CD4-positive, CD25-positive, alpha-beta regulatory T cell (primary cell): ENCODE data around the gene HDAC4. TPM values are rescaled to one million over a fixed set of nuclear protein-coding genes. Genes with fewer than 3 reads are reported as not detected.

Source experiments
- ATAC-seq, 2 donors: fragments of 150-1000 bp; cut with Tn5 transposase; one replicate each; pipeline ENCODE4 v1.10.0; 2021; ENCODE audit warnings: low read depth in 2 of 2, moderate number of reproducible peaks in 2 of 2, moderate library complexity in 1 of 2
- DNase-seq, 3 donors: peaks; one replicate each; pipeline versions ENCODE4 v3.0.0 to v3.0.0-alpha.2; 2012 to 2022; ENCODE audit warnings: mixed read lengths in 1 of 3
- H3K27ac ChIP-seq: one replicate; pipeline ENCODE4 v1.7.0; 2013; ENCODE audit warnings: mild to moderate bottlenecking, low read length; ENCODE audit not compliant: insufficient read depth, poor library complexity, severe bottlenecking
- H3K27me3 ChIP-seq: one replicate; pipeline ENCODE4 v1.7.0; 2013; ENCODE audit warnings: low read length; ENCODE audit not compliant: control insufficient read depth, insufficient read depth
- H3K36me3 ChIP-seq: one replicate; pipeline ENCODE4 v1.7.0; 2013; ENCODE audit warnings: mild to moderate bottlenecking, low read length, moderate library complexity; ENCODE audit not compliant: control insufficient read depth, insufficient read depth
- H3K4me1 ChIP-seq: 2 replicates; pipeline ENCODE4 v1.7.0; 2013; ENCODE audit warnings: mild to moderate bottlenecking, low read length; ENCODE audit not compliant: insufficient read depth, control insufficient read depth, poor library complexity, severe bottlenecking
- H3K4me3 ChIP-seq: one replicate; pipeline ENCODE4 v1.7.0; 2013; ENCODE audit warnings: low read depth, mild to moderate bottlenecking, low read length, moderate library complexity
- H3K9me3 ChIP-seq, 2 experiments: 1 replicate in 1 of 2; 2 replicates in 1 of 2; pipeline ENCODE4 v1.7.0; 2013; ENCODE audit warnings: low read length in 2 of 2, mild to moderate bottlenecking in 1 of 2, moderate library complexity in 1 of 2; ENCODE audit not compliant: control insufficient read depth in 2 of 2
- H3K27ac Mint-ChIP-seq, 3 donors: one replicate each; pipeline ENCODE4 v1.8.0; 2020 to 2022; ENCODE audit warnings: mild to moderate bottlenecking in 3 of 3, mixed read lengths in 3 of 3, moderate library complexity in 2 of 3
- H3K27me3 Mint-ChIP-seq: one replicate; pipeline ENCODE4 v1.8.0; 2022; ENCODE audit warnings: mild to moderate bottlenecking, mixed read lengths
- H3K36me3 Mint-ChIP-seq: one replicate; pipeline ENCODE4 v1.8.0; 2020; ENCODE audit warnings: mixed read lengths
- H3K4me1 Mint-ChIP-seq, 4 donors: one replicate each; pipeline ENCODE4 v1.8.0; 2020 to 2022; ENCODE audit warnings: mixed read lengths in 4 of 4, mild to moderate bottlenecking in 1 of 4
- H3K4me3 Mint-ChIP-seq, 4 donors: one replicate each; pipeline ENCODE4 v1.8.0; 2020 to 2022; ENCODE audit warnings: mild to moderate bottlenecking in 4 of 4, mixed read lengths in 4 of 4, moderate library complexity in 3 of 4
- H3K9me3 Mint-ChIP-seq, 7 donors: one replicate each; pipeline ENCODE4 v1.8.0; 2020 to 2022; ENCODE audit warnings: mixed read lengths in 7 of 7, mild to moderate bottlenecking in 3 of 7, moderate library complexity in 2 of 7
- polyA plus RNA-seq, 4 donors: library from polyadenylated mRNA; unstranded; fragments of 300-500 nt; fragmentation: Illumina TruSeq; gene quantifications; one replicate each; pipeline ENCODE4 v1.2.3, GENCODE V29; 2021
- total RNA-seq: library from RNA; stranded (reverse); gene quantifications from one replicate; pipeline ENCODE4 v1.2.3, GENCODE V29; 2022

The HDAC4 gene
- total and polyA plus RNA-seq, 5 donors from 2014 or later = 6.5 to 118 (median 8.6) TPM

DNA sequence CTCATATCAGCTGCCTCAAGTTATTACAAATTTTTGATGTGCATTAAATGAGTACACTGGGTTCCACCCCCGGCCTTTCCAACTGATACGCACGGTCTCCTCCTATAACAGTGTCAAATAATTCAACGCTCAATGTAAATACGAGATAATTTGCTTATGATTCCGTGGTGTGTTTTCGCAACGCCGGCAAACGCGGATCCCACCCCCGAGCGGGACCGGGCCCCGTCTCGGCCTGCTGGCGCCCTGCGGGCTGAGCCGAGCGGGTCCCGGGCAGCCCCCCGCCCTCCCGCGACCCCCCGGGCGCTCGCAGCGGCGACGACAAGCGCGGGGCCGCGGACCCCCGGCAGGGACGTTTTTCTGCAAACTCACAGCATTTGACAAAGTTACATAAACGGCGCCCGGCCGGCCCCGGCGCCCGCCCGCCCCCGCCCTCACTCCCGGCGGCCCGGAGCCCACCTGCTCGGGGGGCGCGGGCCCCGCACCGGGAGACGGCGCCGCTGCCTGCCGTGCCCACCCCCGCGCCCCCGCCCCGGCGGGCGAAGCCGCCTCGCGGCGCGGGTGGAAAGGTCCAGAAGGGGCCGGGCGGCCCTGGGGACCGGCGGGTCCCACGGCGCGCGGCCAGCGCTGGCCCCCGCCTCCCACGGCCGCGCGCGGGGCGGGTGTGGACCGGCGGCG lies 762 bp downstream of the HDAC4 start:
- DNase-seq (peak in 2 of 3 donors; percentile 37 to 49), ATAC-seq (no peak)
- peak overlapping the region; percentile 62 to 97 (median 96) for H3K27ac Mint-ChIP-seq
- H3K27ac ChIP-seq = peak overlapping the region; percentile 63
- H3K4me1 ChIP-seq = peaks cover 18% of the 10 kb centered on the region
- no peaks in the 10 kb centered on the region for H3K36me3 ChIP-seq
- no peaks in the 10 kb centered on the region for H3K9me3 Mint-ChIP-seq
- no peaks in the 10 kb centered on the region for H3K36me3 Mint-ChIP-seq
- H3K4me3 Mint-ChIP-seq = peak overlapping the region; percentile 90 to 95 (median 93)
- H3K27me3 Mint-ChIP-seq = peaks cover 11% of the 10 kb centered on the region
- H3K27me3 ChIP-seq = no peaks in the 10 kb centered on the region
- H3K9me3 ChIP-seq = no peaks in the 10 kb centered on the region
- H3K4me1 Mint-ChIP-seq = peaks cover 0 to 53% (median 18%) of the 10 kb centered on the region in 4 donors
- peak overlapping the region; percentile 91 for H3K4me3 ChIP-seq

DNA sequence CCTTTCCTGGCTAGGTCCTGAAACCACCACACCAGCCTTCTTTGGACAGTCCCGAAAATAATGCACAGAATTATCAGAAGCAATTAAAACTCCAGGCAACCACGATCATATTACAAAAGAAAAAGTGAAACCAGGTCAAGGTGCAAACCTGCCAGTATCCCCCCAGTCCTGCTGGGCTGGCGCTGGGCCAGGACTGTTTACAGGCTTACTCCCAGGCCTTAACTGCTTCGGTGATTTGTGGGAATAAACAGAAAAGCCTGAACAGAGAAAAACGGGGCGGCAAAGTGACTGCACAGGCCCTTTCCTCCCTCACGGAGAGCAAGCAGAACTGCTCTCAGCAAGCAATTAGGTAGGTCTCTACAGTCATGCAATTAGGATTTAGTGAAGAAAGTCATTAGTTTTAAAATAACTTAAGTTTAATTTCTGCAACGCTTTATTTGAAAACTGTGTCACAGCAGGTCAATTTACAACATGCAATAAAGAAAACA lies 1.3 kb downstream of the HDAC4 start:
- Histone ChIP-seq H3K4me3 (peak overlapping the region; percentile 91), H3K36me3 (no peaks in the 10 kb centered on the region), H3K27me3 (no peaks in the 10 kb centered on the region), H3K4me1 (peaks cover 18% of the 10 kb centered on the region), H3K27ac (peak overlapping the region; percentile 63), H3K9me3 (no peaks in the 10 kb centered on the region)
- Mint-ChIP-seq H3K27ac (peak overlapping the region; percentile 62 to 97 (median 96)), H3K9me3 (no peaks in the 10 kb centered on the region), H3K36me3 (no peaks in the 10 kb centered on the region), H3K27me3 (peaks cover 8% of the 10 kb centered on the region), H3K4me1 (peaks cover 6 to 58% (median 18%) of the 10 kb centered on the region in 4 donors), H3K4me3 (peak overlapping the region; percentile 90 to 95 (median 93))
- peak; percentile 28 to 64 (median 51) for DNase-seq
- ATAC-seq = no peak

DNA sequence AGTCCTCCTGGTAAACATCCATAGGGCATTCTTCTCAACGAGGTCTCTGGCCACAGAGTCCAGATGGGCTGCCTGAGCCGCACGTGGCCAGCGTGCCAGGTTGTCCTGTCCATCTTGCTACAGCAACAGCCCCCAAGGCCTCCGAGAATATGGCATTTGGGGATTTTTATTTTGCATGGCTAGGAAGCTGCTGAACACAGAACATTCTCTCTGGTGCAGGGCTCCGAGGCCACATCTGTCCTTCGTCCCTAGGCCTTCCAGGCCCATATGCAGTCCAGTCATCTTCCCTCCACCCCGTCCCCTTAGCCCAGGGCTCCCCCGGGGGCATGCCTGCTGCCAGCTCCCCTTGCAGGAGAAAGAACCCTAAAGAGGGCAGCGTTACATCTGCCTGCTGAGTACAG lies 2.3 kb downstream of the HDAC4 start:
- H3K9me3 Mint-ChIP-seq = no peaks in the 10 kb centered on the region
- H3K27me3 Mint-ChIP-seq = peaks cover 4% of the 10 kb centered on the region
- no peak for DNase-seq
- no peaks in the 10 kb centered on the region for H3K27me3 ChIP-seq
- H3K4me3 Mint-ChIP-seq = peak overlapping the region; percentile 90 to 95 (median 93)
- no peaks in the 10 kb centered on the region for H3K36me3 ChIP-seq
- H3K4me3 ChIP-seq = peak overlapping the region; percentile 91
- peaks cover 6 to 62% (median 22%) of the 10 kb centered on the region in 4 donors for H3K4me1 Mint-ChIP-seq
- no peaks in the 10 kb centered on the region for H3K9me3 ChIP-seq
- peak overlapping the region in 2 of 3 donors; percentile 29 to 76 for H3K27ac Mint-ChIP-seq
- no peaks in the 10 kb centered on the region for H3K36me3 Mint-ChIP-seq
- peak overlapping the region; percentile 39 for H3K27ac ChIP-seq
- H3K4me1 ChIP-seq = peaks cover 18% of the 10 kb centered on the region
- no peak for ATAC-seq

DNA sequence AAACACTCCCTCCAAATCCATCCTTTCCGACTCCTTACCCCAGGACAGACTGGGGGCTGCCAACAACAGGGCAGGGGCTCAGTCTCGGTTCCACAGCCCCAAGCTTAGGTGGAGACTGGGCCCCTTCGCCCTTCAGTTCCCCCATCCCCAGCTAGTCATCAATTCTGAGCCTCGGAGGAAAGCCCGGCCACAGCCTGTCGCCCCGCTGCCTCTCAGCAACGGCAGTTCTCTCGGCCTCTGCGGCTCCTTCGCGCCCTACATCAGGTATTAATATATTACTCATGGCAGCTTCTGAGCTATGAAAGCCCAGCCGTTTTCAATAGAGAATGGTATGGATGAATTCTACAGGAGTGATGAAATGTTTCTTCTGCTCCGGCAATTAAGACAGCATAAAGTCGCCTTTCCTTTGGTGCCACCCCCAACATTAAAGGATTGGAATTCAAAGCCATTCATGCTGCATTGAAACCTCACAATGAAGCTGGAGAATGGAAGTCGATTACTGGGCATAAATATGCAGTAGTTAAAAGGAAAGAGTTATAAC lies 2.8 kb downstream of the HDAC4 start:
- Histone ChIP-seq H3K9me3 (no peaks in the 10 kb centered on the region), H3K36me3 (no peaks in the 10 kb centered on the region), H3K27ac (no peak overlapping the region), H3K4me3 (no peak overlapping the region), H3K4me1 (peaks cover 18% of the 10 kb centered on the region), H3K27me3 (no peaks in the 10 kb centered on the region)
- ATAC-seq (no peak), DNase-seq (no peak)
- Mint-ChIP-seq H3K27me3 (peaks cover 4% of the 10 kb centered on the region), H3K4me1 (peaks cover 6 to 67% (median 24%) of the 10 kb centered on the region in 4 donors), H3K27ac (peak overlapping the region in 2 of 3 donors; percentile 76 to 80), H3K9me3 (no peaks in the 10 kb centered on the region), H3K36me3 (no peaks in the 10 kb centered on the region), H3K4me3 (peak overlapping the region; percentile 48 to 94 (median 74))

DNA sequence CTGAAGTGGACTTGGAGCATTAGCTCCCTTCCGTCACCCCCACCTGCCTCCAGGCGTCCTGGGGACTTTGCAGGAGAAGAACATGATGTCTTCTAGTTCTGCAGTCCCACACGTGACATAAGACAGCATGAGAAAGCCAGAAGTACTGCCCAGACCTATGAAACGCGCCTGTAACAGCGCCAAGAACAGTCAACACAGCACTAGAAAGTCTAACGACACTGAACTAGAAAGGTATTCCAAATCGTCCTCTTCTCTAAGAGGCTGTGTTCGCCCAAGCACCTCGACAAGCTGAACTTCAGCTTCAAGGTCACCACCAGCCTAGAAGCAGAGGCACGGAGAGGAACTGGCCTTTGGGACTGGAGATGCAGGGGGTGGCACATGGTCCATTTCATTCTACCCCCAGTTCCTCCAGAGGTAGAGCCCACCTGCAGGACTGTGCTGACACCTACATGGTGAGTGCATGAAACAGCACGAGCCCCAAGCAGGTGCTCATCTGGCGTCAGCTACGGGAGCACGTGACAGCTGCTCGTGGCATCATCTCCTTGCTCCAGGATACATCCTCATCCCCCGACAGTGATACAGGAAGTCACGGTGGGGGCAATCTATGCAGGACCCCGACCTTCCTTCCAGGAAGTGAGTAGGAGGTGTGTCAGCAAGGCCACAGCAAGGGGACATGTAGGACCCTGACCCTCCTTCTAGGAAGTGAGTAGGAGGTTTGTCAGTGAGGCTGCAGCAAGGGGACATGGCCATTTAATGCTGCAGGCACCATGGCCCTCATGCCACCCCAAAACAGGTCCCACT lies 3.7 kb downstream of the HDAC4 start:
- Histone ChIP-seq H3K4me1 (peaks cover 14% of the 10 kb centered on the region), H3K36me3 (no peaks in the 10 kb centered on the region), H3K9me3 (no peaks in the 10 kb centered on the region), H3K27me3 (no peaks in the 10 kb centered on the region), H3K27ac (no peak overlapping the region), H3K4me3 (no peak overlapping the region)
- ATAC-seq (no peak), DNase-seq (peak in 2 of 3 donors; percentile 60 to 70)
- Mint-ChIP-seq H3K27ac (peak overlapping the region; percentile 69 to 80 (median 76)), H3K36me3 (no peaks in the 10 kb centered on the region), H3K4me3 (peak overlapping the region; percentile 48 to 86 (median 58)), H3K9me3 (no peaks in the 10 kb centered on the region), H3K27me3 (peaks cover 4% of the 10 kb centered on the region), H3K4me1 (peaks cover 6 to 59% (median 21%) of the 10 kb centered on the region in 4 donors)

DNA sequence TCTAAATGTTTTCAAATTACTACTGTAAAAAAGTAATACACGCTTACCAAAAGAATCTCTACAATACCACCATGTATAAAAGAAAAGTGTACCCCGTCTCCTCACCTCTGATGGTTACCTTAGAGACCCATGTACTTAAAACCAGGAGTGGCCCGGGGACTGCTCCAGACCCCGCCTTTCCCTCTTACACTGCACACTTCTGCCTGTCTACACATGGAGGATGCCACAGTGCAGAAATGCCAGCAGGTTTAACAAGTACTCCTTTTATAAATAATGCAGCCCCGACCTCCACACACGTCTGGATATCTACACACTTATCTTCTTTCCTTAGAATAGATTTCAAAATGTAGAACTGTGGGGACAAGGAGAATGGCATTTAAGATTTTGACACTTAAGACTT lies 5.3 kb downstream of the HDAC4 start:
- no peak overlapping the region for H3K4me3 ChIP-seq
- no peaks in the 10 kb centered on the region for H3K36me3 Mint-ChIP-seq
- H3K9me3 Mint-ChIP-seq = no peaks in the 10 kb centered on the region
- ATAC-seq (no peak), DNase-seq (no peak)
- H3K27ac ChIP-seq = no peak overlapping the region
- no peaks in the 10 kb centered on the region for H3K36me3 ChIP-seq
- no peaks in the 10 kb centered on the region for H3K27me3 ChIP-seq
- peaks cover 12% of the 10 kb centered on the region for H3K4me1 ChIP-seq
- no peaks in the 10 kb centered on the region for H3K27me3 Mint-ChIP-seq
- H3K4me1 Mint-ChIP-seq = peaks cover 6 to 62% (median 19%) of the 10 kb centered on the region in 4 donors
- peak overlapping the region in 1 of 4 donors; percentile 47 for H3K4me3 Mint-ChIP-seq
- peak overlapping the region in 2 of 3 donors; percentile 81 to 88 for H3K27ac Mint-ChIP-seq
- H3K9me3 ChIP-seq = no peaks in the 10 kb centered on the region

DNA sequence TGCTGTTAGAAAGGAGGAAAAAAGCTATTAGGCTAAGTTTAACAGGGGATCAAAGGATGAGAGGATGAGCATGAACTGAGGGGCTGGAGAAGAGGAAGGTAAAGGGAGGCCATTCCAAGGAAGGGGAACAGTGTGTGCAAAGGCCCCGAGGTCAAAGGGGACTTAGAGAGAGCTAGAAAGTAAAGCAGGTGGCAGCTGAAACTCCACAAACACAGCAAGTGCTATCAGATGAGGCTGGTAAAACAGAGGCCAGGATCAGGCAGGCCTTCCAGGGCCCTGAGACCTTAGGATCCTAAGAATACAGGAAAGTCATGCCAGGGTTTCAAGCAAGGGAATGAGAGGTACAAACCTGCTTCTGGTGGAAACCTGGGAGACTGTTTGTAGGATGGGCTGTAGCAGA lies 5.8 kb downstream of the HDAC4 start:
- Mint-ChIP-seq H3K9me3 (no peaks in the 10 kb centered on the region), H3K27me3 (no peaks in the 10 kb centered on the region), H3K27ac (peak overlapping the region; percentile 8 to 81 (median 11)), H3K36me3 (no peaks in the 10 kb centered on the region), H3K4me1 (peaks cover 6 to 64% (median 21%) of the 10 kb centered on the region in 4 donors), H3K4me3 (no peak overlapping the region)
- Histone ChIP-seq H3K4me3 (no peak overlapping the region), H3K4me1 (peaks cover 12% of the 10 kb centered on the region), H3K36me3 (no peaks in the 10 kb centered on the region), H3K9me3 (no peaks in the 10 kb centered on the region), H3K27ac (no peak overlapping the region), H3K27me3 (no peaks in the 10 kb centered on the region)
- DNase-seq = no peak
- ATAC-seq = no peak
